GM04504 (cell line): ENCODE results near the gene CCDC18.

Source experiments
- DNase-seq: peaks from one replicate; pipeline ENCODE4 v3.0.0-alpha.2; 2012; ENCODE audit warnings: low read depth

The CCDC18 gene

DNA sequence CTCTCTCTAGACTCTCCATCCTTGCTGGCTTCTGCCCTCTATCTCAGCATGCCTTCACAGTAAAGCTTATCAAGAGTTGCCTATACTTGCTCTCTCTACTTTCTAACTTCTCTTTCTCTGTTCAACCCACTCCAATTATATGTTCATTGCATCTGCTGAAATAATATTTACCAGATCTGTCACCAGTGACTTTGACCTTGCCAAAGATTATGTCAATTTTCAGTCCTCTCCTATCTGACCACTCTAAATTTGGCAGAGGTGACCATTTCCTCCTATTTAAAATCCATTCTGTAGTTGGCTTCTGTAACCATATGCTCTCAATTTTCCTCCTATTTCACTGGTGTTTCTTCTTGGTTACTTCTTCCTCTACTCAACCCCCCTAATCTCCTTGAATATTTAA lies 126.4 kb downstream of the CCDC18 start:
- DNase-seq = no peak

DNA sequence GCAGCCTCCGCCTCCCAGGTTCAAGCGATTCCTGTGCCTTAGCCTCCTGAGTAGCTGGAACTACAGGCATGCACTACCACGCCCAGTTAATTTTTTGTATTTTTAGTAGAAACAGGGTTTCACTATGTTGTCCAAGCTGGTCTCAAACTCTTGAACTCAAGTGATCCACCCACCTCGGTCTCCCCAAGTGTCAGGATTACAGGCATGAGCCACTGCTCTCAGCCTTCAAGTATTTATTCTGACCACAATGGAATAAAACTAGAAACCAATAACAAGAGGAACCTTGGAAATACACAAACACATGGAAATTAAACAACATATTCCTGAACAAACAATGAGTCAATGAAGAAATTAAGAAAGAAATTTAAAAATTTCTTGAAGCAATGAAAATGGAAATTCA lies 132.5 kb downstream of the CCDC18 start:
- no peak for DNase-seq

DNA sequence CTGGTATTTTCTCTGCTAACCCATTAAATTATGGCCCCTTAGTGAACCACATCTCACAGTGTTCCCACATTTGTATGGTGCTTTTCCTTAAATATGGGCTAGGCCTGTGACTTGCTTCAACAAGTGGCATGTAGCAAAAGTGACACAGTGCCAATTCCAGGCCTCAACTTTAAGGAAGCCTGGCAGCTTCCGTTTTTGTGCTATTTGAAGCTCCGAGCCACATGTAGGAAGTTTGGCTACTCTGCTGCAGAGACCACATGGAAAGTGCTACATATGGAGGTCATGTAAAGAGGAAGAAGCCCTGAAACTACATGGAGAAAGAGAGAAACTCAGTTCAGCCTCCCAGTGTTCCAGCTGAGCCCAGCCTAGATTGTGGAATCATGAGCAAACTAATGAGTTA lies 136.7 kb downstream of the CCDC18 start:
- DNase-seq = no peak

DNA sequence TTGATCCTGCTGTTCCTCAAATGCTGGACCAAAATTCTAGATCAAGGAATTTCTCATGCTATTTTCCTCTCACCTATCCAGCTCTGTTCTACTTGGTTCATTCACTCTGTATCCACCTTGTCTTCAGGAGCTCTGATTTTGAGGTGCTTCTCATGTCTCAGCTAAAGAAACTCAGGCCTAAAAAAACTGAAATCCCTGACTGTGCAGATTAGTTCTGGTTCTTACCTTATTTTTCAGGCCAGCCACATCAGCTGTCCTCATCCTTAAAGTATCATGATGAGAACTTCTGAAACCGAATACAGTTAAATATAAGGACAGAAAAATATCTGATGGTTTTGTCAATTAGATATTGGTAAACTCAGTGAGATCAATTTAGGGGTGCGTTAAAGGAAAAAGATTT lies 137.4 kb downstream of the CCDC18 start:
- no peak for DNase-seq

DNA sequence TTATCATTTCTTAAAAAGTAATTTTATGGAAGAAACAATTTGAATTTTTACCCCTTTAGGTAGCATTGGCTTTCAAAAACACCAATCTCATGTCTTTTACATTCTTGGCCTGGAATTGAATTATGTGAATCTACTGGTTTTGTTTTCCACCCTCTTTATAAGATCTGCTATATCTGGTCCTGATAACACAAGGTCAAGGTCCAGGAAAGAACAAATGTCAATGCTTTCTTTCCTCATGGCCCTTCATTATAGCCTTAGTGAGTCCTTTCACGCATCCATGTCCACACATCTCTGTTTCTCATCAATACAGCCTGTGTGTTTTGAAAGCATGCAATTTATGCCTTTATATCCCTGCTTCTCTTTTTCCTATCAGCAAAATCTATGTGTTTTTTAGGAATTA lies 141.2 kb downstream of the CCDC18 start:
- DNase-seq = no peak

DNA sequence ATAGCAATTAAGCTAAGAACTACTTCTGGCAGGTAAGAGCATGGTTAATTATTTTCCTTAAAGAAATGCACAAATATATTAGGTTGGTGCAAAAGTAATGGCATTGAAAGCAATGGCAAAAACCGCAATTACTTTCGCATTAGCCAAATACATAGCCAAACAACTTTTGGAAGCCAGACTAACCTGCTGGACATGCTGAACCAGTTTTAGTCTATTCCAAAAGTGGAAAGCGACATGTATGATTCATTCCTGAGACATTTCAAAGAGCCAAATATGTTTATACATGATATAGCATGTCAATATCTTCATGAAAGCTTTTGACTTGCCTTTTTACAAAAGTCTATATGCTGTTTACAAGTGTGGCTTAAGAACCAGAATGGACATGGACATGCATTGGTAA lies 141.8 kb downstream of the CCDC18 start:
- DNase-seq = no peak

DNA sequence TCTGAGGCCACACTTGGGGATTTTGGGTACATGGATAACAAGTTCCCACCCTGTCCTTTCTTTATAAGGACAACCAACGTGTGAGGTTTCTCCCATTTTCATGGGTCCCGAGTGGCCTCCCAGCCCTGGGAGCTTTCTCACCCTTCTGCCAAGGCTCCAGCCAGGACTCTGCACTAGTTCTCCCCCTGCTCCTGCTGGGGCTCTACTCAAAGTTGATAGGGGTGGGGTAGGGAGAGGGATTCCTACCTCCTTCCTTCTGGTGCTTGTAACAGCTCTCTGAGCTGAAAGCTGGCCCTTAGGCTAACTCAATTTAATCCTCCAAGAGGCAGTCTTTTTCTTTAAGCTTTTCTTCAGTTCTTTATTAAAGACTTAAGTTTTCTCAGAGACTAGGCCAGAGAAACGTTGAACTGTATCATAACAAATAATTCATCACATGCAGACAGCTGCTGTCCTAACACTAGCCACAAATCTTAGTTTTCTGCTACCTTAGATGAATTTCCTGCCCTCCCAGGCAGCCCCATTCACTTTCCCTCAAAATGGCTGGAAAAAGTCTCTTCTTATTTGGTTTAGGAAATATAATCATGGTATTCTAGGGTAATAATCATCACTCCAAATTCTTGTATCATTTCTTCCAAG lies 142.8 kb downstream of the CCDC18 start:
- no peak for DNase-seq

DNA sequence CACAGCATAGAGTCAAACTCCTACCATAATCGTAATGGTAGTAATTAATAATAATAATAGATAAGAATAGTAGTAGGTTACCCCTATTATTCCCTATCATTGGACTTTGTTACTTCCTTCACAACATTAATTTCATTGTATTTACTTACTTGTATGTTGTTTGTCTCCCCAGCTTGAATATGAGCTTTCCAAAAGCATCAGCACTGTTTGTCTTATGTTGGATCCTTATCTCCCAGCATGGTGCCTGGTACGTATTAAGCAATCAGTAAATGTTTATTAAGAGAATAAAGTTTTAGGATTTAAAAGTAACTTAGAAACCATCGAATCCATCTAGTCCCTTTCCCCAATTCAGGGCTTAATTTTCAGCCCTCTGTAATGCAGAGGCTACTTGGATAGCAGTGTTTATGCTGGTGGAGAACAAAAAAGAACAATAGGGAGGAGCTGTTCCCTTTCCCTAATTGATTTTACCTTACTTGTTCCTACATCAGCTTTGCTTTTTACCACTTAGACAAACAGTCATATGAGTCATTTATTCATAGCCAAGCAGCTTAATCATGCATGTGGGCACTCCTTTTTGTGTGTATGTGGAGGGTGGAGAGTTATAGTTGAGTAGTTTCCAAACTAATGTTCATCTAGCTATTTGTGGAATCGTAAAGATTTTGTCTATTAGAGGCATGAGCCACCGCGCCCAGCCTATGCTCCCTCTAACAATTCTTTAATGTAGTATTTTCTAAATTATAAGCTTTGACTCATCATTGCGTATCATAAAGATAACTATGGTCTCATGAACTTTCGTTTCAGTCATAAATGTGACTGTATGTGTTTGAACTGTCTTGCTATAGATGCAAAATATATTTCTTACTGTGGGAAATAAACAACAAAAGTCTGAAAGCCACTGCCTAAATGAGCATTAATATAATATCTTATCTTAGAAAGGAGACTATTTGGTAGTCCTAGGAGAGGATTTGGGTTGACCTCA lies 144.3 kb downstream of the CCDC18 start:
- no peak for DNase-seq
